ENCODE data around the gene DSCAML1. TPM values are rescaled to one million over a fixed set of nuclear protein-coding genes. Genes with fewer than 3 reads are reported as not detected.

The DSCAML1 gene
- total RNA-seq, 1 donor from 2014 or later, result 0.16 TPM

DNA sequence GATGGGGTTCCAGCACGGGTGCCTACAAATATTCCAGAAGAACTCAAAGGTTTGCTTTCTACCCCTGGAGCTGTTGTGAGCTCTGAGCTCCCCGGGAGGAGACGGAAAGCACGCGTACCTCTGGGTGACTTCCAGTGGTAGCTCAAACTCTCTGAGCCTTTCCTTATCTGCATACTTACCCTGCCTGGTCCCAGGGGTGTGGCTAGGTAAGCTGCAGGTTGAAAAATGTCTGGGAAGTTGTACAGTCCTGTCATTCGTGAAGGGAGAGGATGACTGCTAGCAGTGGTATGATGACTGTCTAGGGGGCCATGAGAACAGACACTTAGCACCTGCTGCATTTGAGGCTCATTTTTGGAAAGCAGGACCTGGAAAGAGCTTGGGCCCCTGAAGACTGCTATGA, 111.5 kb downstream of the DSCAML1 start:
- peaks cover 2% of the 10 kb centered on the region for H3K27me3 ChIP-seq (ENCODE audit: insufficient read depth, low read length)
- peaks cover 2% of the 10 kb centered on the region for H3K4me1 Mint-ChIP-seq (ENCODE audit: low read depth, unreplicated experiment)
- H3K9me3 Mint-ChIP-seq (ENCODE audit: unreplicated experiment), result no peaks in the 10 kb centered on the region
- H3K36me3 ChIP-seq (ENCODE audit: insufficient read depth, low read length), result no peaks in the 10 kb centered on the region
- H4K20me1 ChIP-seq (ENCODE audit: insufficient read depth, low read length), result no peaks in the 10 kb centered on the region
- H3K4me3 ChIP-seq (ENCODE audit: insufficient read depth, low read depth, low read length), result no peak overlapping the region
- no peaks in the 10 kb centered on the region for H3K4me1 ChIP-seq (ENCODE audit: insufficient read depth, low read length)
- no peak overlapping the region for H3K27ac Mint-ChIP-seq (ENCODE audit: unreplicated experiment)
- FAIRE-seq (no peak), DNase-seq (ENCODE audit: low read depth) (no peak)
- TF ChIP-seq, protein P1, sequence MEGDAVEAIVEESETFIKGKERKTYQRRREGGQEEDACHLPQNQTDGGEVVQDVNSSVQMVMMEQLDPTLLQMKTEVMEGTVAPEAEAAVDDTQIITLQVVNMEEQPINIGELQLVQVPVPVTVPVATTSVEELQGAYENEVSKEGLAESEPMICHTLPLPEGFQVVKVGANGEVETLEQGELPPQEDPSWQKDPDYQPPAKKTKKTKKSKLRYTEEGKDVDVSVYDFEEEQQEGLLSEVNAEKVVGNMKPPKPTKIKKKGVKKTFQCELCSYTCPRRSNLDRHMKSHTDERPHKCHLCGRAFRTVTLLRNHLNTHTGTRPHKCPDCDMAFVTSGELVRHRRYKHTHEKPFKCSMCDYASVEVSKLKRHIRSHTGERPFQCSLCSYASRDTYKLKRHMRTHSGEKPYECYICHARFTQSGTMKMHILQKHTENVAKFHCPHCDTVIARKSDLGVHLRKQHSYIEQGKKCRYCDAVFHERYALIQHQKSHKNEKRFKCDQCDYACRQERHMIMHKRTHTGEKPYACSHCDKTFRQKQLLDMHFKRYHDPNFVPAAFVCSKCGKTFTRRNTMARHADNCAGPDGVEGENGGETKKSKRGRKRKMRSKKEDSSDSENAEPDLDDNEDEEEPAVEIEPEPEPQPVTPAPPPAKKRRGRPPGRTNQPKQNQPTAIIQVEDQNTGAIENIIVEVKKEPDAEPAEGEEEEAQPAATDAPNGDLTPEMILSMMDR (IDR thresholded peaks at IDR 0.05; ENCODE audit: insufficient read depth, low read depth, low read length), result no peak
- H3K4me3 Mint-ChIP-seq (ENCODE audit: unreplicated experiment), result no peak overlapping the region
- no peaks in the 10 kb centered on the region for H3K79me2 ChIP-seq (ENCODE audit: insufficient read depth, low read length)
- H3K36me3 Mint-ChIP-seq (ENCODE audit: low read depth, unreplicated experiment), result no peaks in the 10 kb centered on the region
- H3K9me3 ChIP-seq (ENCODE audit: insufficient read depth, low read depth, low read length), result no peaks in the 10 kb centered on the region
- H3K27me3 Mint-ChIP-seq (ENCODE audit: low read depth, unreplicated experiment), result peaks cover 84% of the 10 kb centered on the region
- H3K9ac ChIP-seq (ENCODE audit: low read length), result no peak overlapping the region
- no peak overlapping the region for H2AFZ ChIP-seq (ENCODE audit: low read depth, low read length)
- H3K27ac ChIP-seq (ENCODE audit: low read depth, low read length), result no peak overlapping the region
- no peak overlapping the region for H3K4me2 ChIP-seq (ENCODE audit: low read length)

DNA sequence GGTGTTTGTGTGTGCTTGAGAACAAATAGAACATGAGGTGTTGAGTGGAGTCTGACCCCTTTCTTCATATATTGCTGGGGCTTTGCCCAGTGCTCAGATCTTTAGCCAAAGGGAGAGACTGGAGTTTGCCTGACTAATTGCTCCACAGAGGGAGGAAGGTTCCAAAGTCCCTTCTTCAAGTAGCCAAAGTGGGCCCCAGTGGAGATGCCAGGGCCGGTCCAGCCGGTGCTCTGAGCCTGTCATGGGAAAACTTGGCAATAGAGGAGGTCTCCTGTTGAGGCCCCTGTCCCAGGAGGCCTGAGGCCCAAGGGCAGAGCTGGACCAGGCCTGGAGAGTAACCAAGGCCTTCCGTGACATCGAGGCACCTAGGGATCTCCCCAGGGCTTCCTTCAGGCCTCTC, 112.3 kb downstream of the DSCAML1 start:
- H3K79me2 ChIP-seq (ENCODE audit: insufficient read depth, low read length), result no peaks in the 10 kb centered on the region
- H3K9ac ChIP-seq (ENCODE audit: low read length), result no peak overlapping the region
- H3K4me2 ChIP-seq (ENCODE audit: low read length), result no peak overlapping the region
- H3K27me3 Mint-ChIP-seq (ENCODE audit: low read depth, unreplicated experiment), result peaks cover 86% of the 10 kb centered on the region
- H3K27ac ChIP-seq (ENCODE audit: low read depth, low read length), result no peak overlapping the region
- no peaks in the 10 kb centered on the region for H4K20me1 ChIP-seq (ENCODE audit: insufficient read depth, low read length)
- H3K27me3 ChIP-seq (ENCODE audit: insufficient read depth, low read length), result peaks cover 5% of the 10 kb centered on the region
- no peak overlapping the region for H2AFZ ChIP-seq (ENCODE audit: low read depth, low read length)
- H3K9me3 ChIP-seq (ENCODE audit: insufficient read depth, low read depth, low read length), result no peaks in the 10 kb centered on the region
- H3K36me3 ChIP-seq (ENCODE audit: insufficient read depth, low read length), result no peaks in the 10 kb centered on the region
- no peak for DNase-seq (ENCODE audit: low read depth)
- H3K27ac Mint-ChIP-seq (ENCODE audit: unreplicated experiment), result no peak overlapping the region
- H3K4me1 ChIP-seq (ENCODE audit: insufficient read depth, low read length), result no peaks in the 10 kb centered on the region
- no peaks in the 10 kb centered on the region for H3K36me3 Mint-ChIP-seq (ENCODE audit: low read depth, unreplicated experiment)
- no peak for FAIRE-seq
- H3K9me3 Mint-ChIP-seq (ENCODE audit: unreplicated experiment), result no peaks in the 10 kb centered on the region
- TF ChIP-seq, protein P1 (IDR thresholded peaks at IDR 0.05; ENCODE audit: insufficient read depth, low read depth, low read length), result no peak
- TF ChIP-seq EZH2 (IDR thresholded peaks at IDR 0.05; ENCODE audit: insufficient read depth, low read length), result no peak
- no peak overlapping the region for H3K4me3 ChIP-seq (ENCODE audit: insufficient read depth, low read depth, low read length)
- H3K4me1 Mint-ChIP-seq (ENCODE audit: low read depth, unreplicated experiment), result peaks cover 2% of the 10 kb centered on the region
- no peak overlapping the region for H3K4me3 Mint-ChIP-seq (ENCODE audit: unreplicated experiment)

DNA sequence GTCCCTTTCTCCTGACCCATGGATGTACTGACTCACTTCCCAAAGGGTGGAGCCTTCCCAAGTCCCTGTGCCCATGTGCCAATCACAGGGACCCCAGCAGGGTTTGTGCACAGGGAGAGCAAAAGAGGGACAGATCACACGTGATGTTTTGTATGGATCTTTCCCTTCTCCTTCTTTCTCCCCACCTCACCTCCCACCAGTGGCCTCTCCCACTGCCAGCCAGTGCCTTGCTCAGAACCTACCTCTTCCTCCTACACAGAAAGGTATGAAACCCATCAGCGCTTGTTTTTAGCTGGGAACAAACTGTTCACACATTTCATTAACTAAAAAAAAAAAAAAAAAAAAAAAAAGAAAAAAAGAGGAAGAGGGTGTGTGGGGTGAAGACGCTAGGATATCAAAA, 112.9 kb downstream of the DSCAML1 start:
- no peaks in the 10 kb centered on the region for H4K20me1 ChIP-seq (ENCODE audit: insufficient read depth, low read length)
- no peaks in the 10 kb centered on the region for H3K36me3 Mint-ChIP-seq (ENCODE audit: low read depth, unreplicated experiment)
- DNase-seq (ENCODE audit: low read depth), result no peak
- no peak overlapping the region for H3K27ac Mint-ChIP-seq (ENCODE audit: unreplicated experiment)
- no peak overlapping the region for H3K27ac ChIP-seq (ENCODE audit: low read depth, low read length)
- H3K9me3 Mint-ChIP-seq (ENCODE audit: unreplicated experiment), result no peaks in the 10 kb centered on the region
- TF ChIP-seq, protein P1 (IDR thresholded peaks at IDR 0.05; ENCODE audit: insufficient read depth, low read depth, low read length), result no peak
- no peak for TF ChIP-seq EZH2 (IDR thresholded peaks at IDR 0.05; ENCODE audit: insufficient read depth, low read length)
- no peak overlapping the region for H3K4me3 Mint-ChIP-seq (ENCODE audit: unreplicated experiment)
- H3K4me3 ChIP-seq (ENCODE audit: insufficient read depth, low read depth, low read length), result no peak overlapping the region
- H3K36me3 ChIP-seq (ENCODE audit: insufficient read depth, low read length), result no peaks in the 10 kb centered on the region
- no peak overlapping the region for H3K9ac ChIP-seq (ENCODE audit: low read length)
- H2AFZ ChIP-seq (ENCODE audit: low read depth, low read length), result no peak overlapping the region
- H3K79me2 ChIP-seq (ENCODE audit: insufficient read depth, low read length), result no peaks in the 10 kb centered on the region
- H3K4me1 Mint-ChIP-seq (ENCODE audit: low read depth, unreplicated experiment), result peaks cover 2% of the 10 kb centered on the region
- no peaks in the 10 kb centered on the region for H3K9me3 ChIP-seq (ENCODE audit: insufficient read depth, low read depth, low read length)
- peaks cover 84% of the 10 kb centered on the region for H3K27me3 Mint-ChIP-seq (ENCODE audit: low read depth, unreplicated experiment)
- FAIRE-seq, result no peak
- no peak overlapping the region for H3K4me2 ChIP-seq (ENCODE audit: low read length)
- H3K4me1 ChIP-seq (ENCODE audit: insufficient read depth, low read length), result no peaks in the 10 kb centered on the region
- H3K27me3 ChIP-seq (ENCODE audit: insufficient read depth, low read length), result peaks cover 5% of the 10 kb centered on the region
